ENCODE data around the gene LRBA.

GRCh38 chr4:151046609-151047008, 31.5 kb upstream of the LRBA start:
- TF ChIP-seq CTCF (IDR thresholded peaks at IDR 0.05; ENCODE audit: low read length) (no peak), EZH2phosphoT487 (IDR thresholded peaks at IDR 0.05; ENCODE audit: low read length) (no peak), EZH2 (optimal IDR thresholded peaks at IDR 0.05; ENCODE audit: low read depth, low read length) (no peak)

Data from MM.1S (cell line).